Type B pancreatic cell (in vitro differentiated cells): ENCODE results near the gene FARP1. TPM values are rescaled to one million over a fixed set of nuclear protein-coding genes. Genes with fewer than 3 reads are reported as not detected.
A peak's percentile ranks its signal among the peaks of the same experiment; 100 is the strongest.

Experiments
- DNase-seq: peaks from one replicate; pipeline ENCODE4 v3.0.0; 2021; ENCODE audit warnings: mixed read lengths; ENCODE audit not compliant: unreplicated experiment; ENCODE audit errors: extremely low spot score
- H3K27ac Mint-ChIP-seq: 2 replicates; pipeline ENCODE4 v1.8.0; 2021; ENCODE audit warnings: mild to moderate bottlenecking, mixed read lengths
- H3K27me3 Mint-ChIP-seq: 2 replicates; pipeline ENCODE4 v1.8.0; 2021; ENCODE audit warnings: mixed read lengths
- H3K36me3 Mint-ChIP-seq: 2 replicates; pipeline ENCODE4 v1.8.0; 2021; ENCODE audit warnings: mixed read lengths
- H3K4me1 Mint-ChIP-seq: one replicate; pipeline ENCODE4 v1.8.0; 2021; ENCODE audit warnings: mixed read lengths; ENCODE audit not compliant: unreplicated experiment
- H3K4me3 Mint-ChIP-seq: 2 replicates; pipeline ENCODE4 v1.8.0; 2021; ENCODE audit warnings: mild to moderate bottlenecking, mixed read lengths
- H3K9me3 Mint-ChIP-seq: 2 replicates; pipeline ENCODE4 v1.8.0; 2021; ENCODE audit warnings: mixed read lengths
- total RNA-seq: library from RNA; stranded (reverse); gene quantifications from 2 replicates; pipeline ENCODE4 v1.2.1, GENCODE V29; 2021; ENCODE audit warnings: low replicate concordance
- TF ChIP-seq, protein P1 (sequence below): fragments of 200-600 bp; sonication (generic); conservative IDR thresholded peaks from 2 replicates; pipeline ENCODE4 v1.5.0; 2021; ENCODE audit warnings: antibody characterized with exemption, mild to moderate bottlenecking

FARP1 gene
- total RNA-seq, 1 donor from 2014 or later: 195 TPM

DNA sequence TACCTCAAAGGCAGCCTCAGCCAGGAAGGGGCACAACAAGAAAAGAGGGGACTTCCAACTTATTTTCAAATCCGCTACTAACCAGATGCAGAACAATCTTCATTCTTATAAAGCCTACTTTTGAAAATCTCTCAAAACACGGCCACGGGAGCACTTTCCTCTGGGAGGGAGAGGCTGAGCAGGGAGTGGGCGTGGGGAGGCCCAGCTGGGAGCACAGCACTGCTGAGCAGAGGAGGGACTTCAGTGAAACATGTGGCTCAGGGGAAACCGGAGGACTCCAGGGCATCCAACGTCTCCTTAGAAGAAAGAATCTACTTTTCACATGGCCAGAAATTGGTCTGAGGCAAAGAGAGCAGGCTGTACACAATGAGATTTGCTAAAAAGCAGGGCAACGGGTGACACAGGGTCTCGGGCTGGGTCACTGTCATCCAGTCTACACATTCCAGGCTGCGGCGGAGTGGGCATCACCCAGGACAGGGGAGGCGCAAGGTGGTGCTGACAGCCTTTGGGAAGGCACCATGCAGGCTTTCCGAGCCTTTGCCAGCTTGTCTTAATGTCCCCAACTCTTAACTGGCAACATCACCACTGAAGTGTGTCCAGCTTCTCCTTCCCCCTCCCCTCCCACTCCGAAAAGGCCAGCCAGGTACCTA lies 317.0 kb downstream of the FARP1 start:
- Mint-ChIP-seq H3K4me1 (peaks cover 23% of the 10 kb centered on the region), H3K4me3 (no peak overlapping the region), H3K36me3 (peaks cover 38% of the 10 kb centered on the region), H3K9me3 (no peaks in the 10 kb centered on the region), H3K27ac (peak overlapping the region; percentile 55), H3K27me3 (no peaks in the 10 kb centered on the region)
- TF ChIP-seq, protein P1, sequence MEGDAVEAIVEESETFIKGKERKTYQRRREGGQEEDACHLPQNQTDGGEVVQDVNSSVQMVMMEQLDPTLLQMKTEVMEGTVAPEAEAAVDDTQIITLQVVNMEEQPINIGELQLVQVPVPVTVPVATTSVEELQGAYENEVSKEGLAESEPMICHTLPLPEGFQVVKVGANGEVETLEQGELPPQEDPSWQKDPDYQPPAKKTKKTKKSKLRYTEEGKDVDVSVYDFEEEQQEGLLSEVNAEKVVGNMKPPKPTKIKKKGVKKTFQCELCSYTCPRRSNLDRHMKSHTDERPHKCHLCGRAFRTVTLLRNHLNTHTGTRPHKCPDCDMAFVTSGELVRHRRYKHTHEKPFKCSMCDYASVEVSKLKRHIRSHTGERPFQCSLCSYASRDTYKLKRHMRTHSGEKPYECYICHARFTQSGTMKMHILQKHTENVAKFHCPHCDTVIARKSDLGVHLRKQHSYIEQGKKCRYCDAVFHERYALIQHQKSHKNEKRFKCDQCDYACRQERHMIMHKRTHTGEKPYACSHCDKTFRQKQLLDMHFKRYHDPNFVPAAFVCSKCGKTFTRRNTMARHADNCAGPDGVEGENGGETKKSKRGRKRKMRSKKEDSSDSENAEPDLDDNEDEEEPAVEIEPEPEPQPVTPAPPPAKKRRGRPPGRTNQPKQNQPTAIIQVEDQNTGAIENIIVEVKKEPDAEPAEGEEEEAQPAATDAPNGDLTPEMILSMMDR: no peak
- no peak for DNase-seq

- no peaks in the 10 kb centered on the region for H3K27me3 Mint-ChIP-seq
- H3K4me1 Mint-ChIP-seq: peaks cover 21% of the 10 kb centered on the region
- no peak for DNase-seq
- peak overlapping the region; percentile 55 for H3K27ac Mint-ChIP-seq
- peaks cover 40% of the 10 kb centered on the region for H3K36me3 Mint-ChIP-seq
- TF ChIP-seq, protein P1: no peak
- no peaks in the 10 kb centered on the region for H3K9me3 Mint-ChIP-seq
- H3K4me3 Mint-ChIP-seq: no peak overlapping the region
Observed at GRCh38 chr13:98460516-98460915, 317.6 kb downstream of the FARP1 start.

DNA sequence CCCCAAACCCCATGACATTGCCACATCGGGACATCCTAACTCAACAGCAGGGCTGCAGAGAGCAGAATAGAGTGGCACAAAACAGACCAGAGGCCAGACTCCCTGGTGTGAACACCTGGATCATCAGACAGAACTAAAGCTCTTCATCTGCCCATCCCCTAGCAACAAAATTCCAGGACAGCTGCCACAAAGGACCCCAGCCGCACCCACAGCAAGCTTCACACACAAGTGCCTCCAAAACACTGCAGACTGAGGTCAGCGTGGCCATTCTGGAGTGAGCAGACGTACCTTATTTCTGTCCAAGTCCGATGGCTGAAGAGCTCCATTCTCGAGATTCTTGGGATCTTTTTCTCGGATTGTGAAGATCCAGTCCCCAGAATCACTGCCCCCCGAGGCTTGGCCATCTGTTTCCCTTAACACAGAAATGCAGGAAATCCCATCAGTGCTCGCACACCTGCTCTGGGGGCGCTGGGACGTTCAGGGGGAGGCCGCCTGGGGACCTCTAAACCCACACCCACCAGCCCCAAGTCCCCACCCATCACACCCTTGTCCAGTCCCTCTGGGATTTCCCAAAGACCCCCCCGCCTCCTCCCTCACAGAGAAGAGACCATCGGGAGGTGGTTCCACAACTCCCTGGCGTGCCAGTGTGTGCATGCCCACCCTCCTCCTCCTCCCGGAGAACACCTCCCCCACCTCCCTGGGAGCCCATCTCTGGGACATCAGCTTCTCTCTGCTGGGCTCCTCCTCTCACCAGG lies 318.8 kb downstream of the FARP1 start:
- peaks cover 43% of the 10 kb centered on the region for H3K36me3 Mint-ChIP-seq
- H3K9me3 Mint-ChIP-seq: no peaks in the 10 kb centered on the region
- H3K27me3 Mint-ChIP-seq: no peaks in the 10 kb centered on the region
- H3K27ac Mint-ChIP-seq: peak overlapping the region; percentile 66
- no peak for DNase-seq
- no peak overlapping the region for H3K4me3 Mint-ChIP-seq
- H3K4me1 Mint-ChIP-seq: peaks cover 24% of the 10 kb centered on the region
- TF ChIP-seq, protein P1: no peak

DNA sequence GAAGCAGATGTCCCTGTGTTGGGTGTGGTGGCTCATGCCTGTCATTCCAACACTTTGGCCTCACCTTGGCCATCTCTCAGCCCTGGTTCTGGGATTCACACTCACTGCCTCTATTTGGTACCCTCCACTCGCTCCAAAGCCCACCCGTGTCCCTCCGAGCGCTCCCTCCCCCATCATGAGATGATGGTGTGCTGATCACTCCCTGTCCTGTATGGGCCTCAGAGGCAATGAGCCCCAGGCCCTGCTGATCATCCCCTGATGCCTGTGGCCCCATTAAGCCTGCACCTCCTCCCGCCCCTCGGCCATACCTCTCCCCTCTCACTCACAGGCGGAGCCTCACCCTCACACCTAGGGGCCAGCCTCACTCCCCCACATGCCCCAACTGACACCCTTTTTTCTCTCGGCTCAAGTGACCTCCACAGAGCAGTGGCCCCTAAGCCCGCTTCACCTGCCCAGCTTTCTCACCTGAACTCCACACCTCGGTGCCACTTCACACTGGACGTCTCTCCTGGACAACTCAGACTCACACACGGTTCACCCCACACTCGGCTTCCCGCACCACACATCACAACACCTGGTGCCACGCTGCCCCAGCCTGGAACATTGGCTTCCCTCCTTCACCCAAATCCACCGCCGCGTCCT lies 319.5 kb downstream of the FARP1 start:
- Mint-ChIP-seq H3K36me3 (peaks cover 43% of the 10 kb centered on the region), H3K27me3 (no peaks in the 10 kb centered on the region), H3K9me3 (no peaks in the 10 kb centered on the region), H3K27ac (peak overlapping the region; percentile 66), H3K4me3 (no peak overlapping the region), H3K4me1 (peaks cover 22% of the 10 kb centered on the region)
- TF ChIP-seq, protein P1: no peak
- DNase-seq: no peak

DNA sequence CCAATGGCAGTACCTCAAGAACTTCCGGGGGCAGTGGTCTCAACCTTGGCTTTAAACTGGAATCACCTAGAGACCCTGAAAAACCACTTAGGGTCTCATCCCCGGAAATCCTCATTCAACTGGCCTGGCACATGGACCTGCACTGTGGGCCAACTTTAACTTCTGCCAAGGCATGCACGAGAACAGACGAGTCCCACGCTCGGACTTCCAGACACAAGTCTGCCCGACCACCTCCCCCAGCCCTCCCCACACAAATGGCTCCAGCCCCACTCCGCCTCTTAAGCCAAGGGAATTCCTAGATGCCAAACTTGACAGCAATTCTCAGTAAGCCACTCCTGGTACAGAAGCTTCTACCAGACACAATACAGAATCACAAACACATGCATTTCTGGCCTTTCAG lies 320.1 kb downstream of the FARP1 start:
- no peaks in the 10 kb centered on the region for H3K9me3 Mint-ChIP-seq
- no peak overlapping the region for H3K4me3 Mint-ChIP-seq
- no peaks in the 10 kb centered on the region for H3K27me3 Mint-ChIP-seq
- peak overlapping the region; percentile 66 for H3K27ac Mint-ChIP-seq
- H3K36me3 Mint-ChIP-seq: peaks cover 41% of the 10 kb centered on the region
- H3K4me1 Mint-ChIP-seq: peaks cover 20% of the 10 kb centered on the region
- TF ChIP-seq, protein P1: no peak
- DNase-seq: no peak
